D721Med (cell line): ENCODE results near the gene TMEM50A.
"Not testable (repeated sequence)": the region's sequence is repeated elsewhere in the genome, so short reads cannot be mapped to it uniquely, and the experiment has no call there.

ENCODE experiments used
- DNase-seq: peaks from one replicate; pipeline ENCODE4 v3.0.0; 2011; ENCODE audit warnings: low spot score; ENCODE audit not compliant: insufficient read length
- FAIRE-seq: peaks from 2 replicates; lab custom pipeline; 2011; peaks lifted over from hg19 to GRCh38; lab: Jason Lieb, UNC
- TF ChIP-seq, protein P1 (sequence below): IDR thresholded peaks from 2 replicates; pipeline ENCODE4 v1.5.1; 2012; ENCODE audit warnings: mild to moderate bottlenecking, control low read depth; ENCODE audit not compliant: insufficient read depth; ENCODE audit errors: missing control alignments

The TMEM50A gene

DNA sequence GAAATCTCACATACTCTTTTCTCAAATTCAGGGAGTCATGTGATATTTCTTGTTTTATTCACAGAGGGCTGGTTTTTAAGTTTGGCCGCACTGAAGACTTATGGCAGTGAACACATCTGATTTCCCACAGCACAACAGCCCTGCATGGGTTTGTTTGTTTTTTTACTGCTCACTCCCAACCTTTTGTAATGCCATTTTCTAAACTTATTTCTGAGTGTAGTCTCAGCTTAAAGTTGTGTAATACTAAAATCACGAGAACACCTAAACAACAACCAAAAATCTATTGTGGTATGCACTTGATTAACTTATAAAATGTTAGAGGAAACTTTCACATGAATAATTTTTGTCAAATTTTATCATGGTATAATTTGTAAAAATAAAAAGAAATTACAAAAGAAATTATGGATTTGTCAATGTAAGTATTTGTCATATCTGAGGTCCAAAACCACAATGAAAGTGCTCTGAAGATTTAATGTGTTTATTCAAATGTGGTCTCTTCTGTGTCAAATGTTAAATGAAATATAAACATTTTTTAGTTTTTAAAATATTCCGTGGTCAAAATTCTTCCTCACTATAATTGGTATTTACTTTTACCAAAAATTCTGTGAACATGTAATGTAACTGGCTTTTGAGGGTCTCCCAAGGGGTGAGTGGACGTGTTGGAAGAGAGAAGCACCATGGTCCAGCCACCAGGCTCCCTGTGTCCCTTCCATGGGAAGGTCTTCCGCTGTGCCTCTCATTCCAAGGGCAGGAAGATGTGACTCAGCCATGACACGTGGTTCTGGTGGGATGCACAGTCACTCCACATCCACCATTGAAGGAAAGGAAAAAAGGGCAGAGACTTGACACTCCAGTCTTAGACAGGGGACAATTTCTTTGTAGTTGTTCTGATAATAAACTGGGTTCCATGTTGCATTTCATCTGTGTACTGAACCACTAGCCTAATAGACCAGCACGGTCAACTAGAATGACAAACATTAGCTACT, 22.8 kb downstream of the TMEM50A start:
- FAIRE-seq (no peak), DNase-seq (no peak)
- TF ChIP-seq, protein P1, sequence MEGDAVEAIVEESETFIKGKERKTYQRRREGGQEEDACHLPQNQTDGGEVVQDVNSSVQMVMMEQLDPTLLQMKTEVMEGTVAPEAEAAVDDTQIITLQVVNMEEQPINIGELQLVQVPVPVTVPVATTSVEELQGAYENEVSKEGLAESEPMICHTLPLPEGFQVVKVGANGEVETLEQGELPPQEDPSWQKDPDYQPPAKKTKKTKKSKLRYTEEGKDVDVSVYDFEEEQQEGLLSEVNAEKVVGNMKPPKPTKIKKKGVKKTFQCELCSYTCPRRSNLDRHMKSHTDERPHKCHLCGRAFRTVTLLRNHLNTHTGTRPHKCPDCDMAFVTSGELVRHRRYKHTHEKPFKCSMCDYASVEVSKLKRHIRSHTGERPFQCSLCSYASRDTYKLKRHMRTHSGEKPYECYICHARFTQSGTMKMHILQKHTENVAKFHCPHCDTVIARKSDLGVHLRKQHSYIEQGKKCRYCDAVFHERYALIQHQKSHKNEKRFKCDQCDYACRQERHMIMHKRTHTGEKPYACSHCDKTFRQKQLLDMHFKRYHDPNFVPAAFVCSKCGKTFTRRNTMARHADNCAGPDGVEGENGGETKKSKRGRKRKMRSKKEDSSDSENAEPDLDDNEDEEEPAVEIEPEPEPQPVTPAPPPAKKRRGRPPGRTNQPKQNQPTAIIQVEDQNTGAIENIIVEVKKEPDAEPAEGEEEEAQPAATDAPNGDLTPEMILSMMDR = no peak

DNA sequence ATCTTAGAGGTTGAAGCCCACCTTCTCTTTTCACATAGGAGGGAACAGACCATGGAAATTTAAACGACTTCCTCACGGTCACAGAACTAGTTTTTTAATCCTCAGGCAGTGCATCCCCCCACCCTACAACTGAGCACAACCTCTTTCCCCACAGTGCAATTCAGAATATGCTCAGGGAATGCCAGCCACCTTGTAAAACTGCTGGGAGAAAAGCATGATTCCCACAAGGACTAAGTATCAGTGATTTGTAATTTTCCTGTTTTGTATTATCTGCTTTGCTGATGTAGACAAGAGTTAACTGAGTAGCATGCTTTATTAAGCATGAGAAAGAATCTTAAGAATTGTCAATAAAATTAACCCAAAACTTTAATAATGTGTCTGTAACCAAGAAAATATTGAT, 23.8 kb downstream of the TMEM50A start:
- DNase-seq = no peak
- TF ChIP-seq, protein P1 = no peak
- FAIRE-seq = no peak

DNA sequence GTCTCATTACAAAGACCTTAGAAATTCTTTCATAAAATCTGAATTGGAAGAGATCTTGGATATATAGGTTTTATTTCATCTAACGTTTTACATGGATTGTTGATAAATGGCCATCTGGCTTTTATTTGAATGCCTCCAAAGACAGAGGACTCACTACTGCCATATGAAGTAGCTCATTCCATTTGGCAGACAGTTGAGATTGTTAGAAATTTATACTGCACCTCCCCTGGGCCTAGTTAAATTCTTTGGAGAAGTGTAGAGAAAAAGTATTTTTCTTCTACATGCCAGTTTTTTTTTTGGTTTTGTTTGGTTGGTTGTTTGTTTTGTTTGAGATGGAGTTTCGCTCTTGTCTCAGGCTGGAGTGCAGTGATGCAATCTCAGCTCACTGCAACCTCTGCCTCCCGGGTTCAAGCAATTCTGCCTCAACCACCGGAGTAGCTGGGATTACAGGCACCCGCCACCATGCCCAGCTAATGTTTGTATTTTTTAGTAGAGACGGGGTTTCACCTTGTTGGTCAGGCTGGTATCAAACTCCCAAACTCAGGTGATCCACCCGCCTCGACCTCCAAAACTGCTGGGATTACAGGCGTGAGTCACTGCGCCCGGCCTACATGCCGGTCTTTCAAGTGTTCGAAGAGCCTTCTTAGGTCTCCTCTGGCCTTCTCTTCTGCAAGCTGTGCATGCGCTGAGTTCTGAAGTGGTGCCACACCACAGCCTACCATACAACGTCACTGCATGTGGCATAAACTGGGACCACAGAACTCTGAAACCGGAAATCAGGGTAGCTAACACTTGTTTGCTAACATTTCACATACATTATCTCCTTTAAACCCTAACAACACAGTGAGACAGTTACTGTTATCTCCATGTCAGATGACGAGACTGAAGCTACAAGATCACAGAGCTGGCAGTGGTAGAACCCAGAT, 24.8 kb downstream of the TMEM50A start:
- FAIRE-seq = not testable (repeated sequence)

DNA sequence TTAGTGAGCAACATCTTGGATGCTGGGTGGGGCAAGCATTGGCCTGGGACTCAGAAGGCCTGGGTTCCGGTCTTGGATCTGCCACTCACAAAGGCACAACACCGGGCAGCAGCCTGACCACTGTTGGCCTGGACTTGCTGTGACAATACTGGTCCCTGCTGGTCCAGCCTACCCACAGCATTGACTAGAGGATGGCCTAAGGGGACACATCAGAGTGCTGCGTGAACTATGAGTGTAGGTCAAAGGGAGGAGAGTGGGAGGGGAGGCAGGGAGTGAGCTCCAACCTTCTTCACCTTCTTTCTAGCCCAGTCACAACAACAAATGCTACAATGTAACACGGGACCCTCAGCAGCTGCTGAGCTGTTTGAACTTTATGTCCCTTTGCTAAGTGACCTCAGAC, 31.1 kb downstream of the TMEM50A start:
- TF ChIP-seq, protein P1 = no peak
- DNase-seq (no peak), FAIRE-seq (no peak)

More for the DNA sequence above, 24.8 kb downstream of the TMEM50A start:
- DNase-seq = not testable (repeated sequence)

DNA sequence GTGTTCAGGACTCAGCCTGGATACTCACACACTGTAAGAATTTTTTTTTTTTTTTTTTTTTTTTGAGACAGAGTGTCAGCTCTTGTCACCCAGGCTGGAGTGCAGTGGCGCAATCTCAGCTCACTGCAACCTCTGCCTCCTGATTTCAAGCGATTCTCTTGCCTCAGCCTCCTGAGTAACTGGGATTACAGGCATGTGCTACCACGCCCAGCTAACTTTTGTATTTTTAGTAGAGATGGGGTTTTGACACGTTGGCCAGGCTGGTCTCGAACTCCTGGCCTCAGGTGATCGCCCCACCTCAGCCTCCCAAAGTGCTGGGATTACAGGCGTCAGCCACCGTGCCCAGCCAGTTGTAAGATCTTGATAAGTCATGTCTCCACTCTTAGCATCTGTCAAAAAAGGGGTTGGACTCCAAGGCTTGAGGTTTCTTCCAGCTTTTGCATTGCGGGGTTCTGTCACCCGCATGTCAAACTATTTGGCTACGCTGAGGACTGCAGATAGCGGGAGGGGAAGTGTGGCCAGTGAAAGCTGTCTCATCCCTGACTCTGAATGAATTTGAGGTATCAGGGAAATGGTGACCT, 31.6 kb downstream of the TMEM50A start:
- DNase-seq, FAIRE-seq: not testable (repeated sequence)

DNA sequence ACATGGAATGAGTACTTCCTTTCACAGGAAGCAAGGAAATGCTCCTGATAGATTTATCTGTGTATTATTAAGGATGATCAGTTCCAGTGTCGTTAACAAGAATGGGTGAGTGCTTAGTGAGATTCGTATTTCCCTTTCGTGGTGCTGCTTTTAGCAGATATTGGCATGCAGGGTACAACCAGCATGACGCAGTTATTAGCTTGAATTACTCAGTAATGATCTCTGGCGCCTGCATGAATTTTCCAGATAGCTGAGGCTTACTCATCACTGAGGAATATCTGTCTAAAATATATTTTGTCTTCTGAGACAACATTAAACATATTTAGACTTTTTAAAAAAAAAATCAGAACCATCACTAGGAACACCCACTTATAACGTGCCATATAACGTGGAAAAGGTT, 33.6 kb downstream of the TMEM50A start:
- DNase-seq, FAIRE-seq: not testable (repeated sequence)

DNA sequence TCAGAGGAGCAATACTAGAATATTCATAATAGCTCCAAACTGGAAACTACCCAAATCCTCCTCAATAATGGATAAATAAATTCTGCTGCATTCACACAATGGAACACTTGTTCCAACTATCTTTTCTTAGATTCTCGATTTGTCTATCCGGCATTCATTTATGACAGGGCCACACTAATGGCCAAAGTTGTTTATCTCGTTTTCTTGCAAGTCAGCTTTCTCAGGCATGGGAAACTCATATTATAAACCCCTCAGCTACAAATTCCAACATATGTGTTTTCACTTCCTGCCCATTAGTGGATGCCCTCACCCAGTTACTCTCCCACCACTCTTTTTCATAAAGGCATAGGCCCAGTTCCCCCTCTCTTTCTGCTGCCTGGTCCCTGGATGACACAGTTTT, 40.2 kb downstream of the TMEM50A start:
- not testable (repeated sequence) for FAIRE-seq, DNase-seq

DNA sequence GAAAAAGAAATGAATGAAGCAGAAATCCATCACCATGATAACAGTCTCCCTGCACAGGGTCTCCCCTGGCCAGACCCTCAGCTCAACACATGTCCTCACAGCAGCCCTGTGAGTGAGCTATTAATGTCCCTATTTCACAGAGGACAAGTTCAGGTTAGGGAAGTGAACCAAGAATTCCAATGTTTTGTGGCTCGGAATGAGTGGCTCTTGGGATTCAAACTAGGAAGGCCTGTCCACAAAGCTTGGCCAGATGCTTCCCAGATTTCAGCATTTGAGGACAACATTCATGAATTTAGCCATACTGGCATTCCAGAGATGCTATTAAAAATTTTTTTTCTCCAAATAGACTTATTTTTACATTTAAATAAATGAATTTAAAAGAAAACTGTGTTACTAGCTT, 44.4 kb downstream of the TMEM50A start:
- FAIRE-seq, DNase-seq: not testable (repeated sequence)

DNA sequence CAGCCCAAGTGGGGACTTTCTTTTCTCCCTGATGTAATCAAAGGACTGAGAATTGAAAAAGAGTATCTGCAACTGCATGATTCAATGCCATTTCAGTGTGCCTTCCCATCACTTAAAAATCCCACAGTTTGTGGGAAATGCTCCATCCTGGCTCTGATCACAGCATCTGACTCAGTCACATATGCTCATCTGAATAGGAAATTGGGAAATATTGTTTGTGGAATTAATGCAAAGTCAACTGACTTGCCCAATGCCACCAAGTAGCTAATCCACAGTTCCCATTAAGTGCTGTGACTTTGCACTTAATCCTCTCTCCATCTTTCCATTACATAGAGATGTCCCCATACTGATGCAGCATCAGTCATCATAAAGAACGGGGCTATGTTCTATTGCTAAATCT, 45.0 kb downstream of the TMEM50A start:
- not testable (repeated sequence) for DNase-seq, FAIRE-seq

DNA sequence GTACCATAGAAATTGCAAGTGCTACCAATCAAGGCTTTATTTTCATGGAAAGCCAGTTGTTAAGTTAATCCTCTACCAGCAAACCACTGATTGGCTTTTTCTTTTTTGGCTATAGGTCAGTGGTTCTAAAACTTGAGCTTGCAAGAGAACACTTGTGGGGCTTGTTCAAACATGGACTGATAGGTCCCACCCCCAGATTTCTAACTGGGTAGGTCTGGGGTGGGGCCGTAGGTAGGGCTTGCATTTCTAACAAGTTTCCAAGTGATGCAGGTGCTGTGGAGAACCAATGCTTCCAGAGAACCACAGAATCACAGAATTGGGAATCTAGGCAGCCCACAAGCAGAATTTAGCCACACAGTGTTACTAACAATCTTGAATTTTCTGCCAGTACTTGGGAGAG, 45.7 kb downstream of the TMEM50A start:
- not testable (repeated sequence) for FAIRE-seq

DNA sequence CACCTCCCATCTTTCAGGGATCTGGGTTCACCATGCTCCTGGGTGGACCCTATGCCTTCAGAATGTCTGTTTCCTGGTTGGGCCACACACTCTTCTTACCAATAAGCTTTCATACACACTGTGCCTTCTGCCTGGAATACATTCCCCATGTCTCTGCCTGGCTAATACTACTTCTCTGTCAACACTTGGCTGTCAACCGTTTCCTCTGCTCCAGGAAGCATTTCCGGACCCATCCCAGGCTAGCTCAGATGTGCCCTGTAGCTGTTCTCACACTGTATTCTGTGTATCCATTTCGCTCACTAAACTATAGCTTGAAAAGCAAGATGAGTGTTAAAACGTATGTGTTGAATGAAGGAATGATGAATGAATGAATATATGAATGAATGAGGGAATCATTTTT, 49.0 kb downstream of the TMEM50A start:
- not testable (repeated sequence) for FAIRE-seq, DNase-seq

More for the DNA sequence above, 45.7 kb downstream of the TMEM50A start:
- DNase-seq = not testable (repeated sequence)

DNA sequence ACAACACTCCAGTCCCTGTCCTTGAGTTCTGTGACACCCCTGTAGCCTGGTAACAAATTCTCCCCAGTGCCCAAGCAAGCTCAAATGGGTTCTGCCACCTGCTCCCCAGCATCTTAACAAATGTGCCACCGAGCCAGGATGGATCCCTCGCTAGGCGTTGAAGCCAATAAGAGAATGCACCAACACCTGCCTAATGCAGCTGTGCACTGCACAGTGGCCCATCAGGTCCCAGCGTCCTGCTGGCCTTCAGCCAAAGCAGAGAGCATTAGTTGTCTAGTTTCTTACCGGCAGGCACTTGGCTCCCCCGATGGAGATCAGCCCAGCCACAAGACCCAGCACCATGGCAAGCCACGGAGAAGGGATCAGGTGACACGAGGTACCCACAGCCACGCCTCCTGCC, 50.6 kb downstream of the TMEM50A start:
- not testable (repeated sequence) for DNase-seq, FAIRE-seq

DNA sequence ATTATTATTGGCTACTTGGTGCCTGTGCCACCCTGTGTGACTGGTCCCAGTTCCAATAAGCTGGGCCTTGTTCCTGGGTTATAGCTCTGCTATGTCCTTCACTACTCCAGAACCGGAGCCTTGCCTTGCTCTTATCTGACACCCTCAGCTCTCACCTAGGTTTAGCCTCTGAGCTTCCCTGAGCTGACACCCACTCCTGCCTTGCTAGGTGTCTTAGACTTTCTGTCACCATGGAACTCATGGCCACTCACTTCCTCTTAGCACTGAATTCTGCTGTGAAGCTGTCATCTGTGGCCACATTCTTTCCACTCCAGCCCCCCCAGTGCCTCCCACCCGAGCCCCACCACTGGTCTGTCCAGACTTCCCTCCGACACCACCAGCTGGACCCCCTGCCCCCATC, 51.6 kb downstream of the TMEM50A start:
- FAIRE-seq, DNase-seq: not testable (repeated sequence)
